IMR-90 (cell line): Measurements from ENCODE around the gene SEMA5A. TPM values are rescaled to one million over a fixed set of nuclear protein-coding genes. Genes with fewer than 3 reads are reported as not detected.

Experiments
- ATAC-seq: fragments of 200-7000 bp; cut with Tn5 transposase; 2 replicates; pipeline ENCODE4 v1.9.1; 2020; ENCODE audit warnings: low read depth, mild to moderate bottlenecking, moderate library complexity
- BruUV-seq: library from RNA; stranded (reverse); fragments of 400-500 nt; replicated peaks from 2 replicates; lab custom pipeline; 2021; lab: Mats Ljungman, UMichigan
- CTCF ChIA-PET: fragments of 300-600 bp; formaldehyde crosslinking; extraction: SDS; loops from one replicate; lab custom pipeline; 2021; ENCODE audit warnings: antibody characterized with exemption; lab: Yijun Ruan, JAX
- POLR2A ChIA-PET: fragments of 300-600 bp; sonication (Branson Sonifier 250); formaldehyde crosslinking; loops from one replicate; lab custom pipeline; 2022; ENCODE audit warnings: antibody characterized with exemption; ENCODE audit not compliant: unreplicated experiment; lab: Charles Lee
- DNase-seq: peaks from one replicate; pipeline ENCODE4 v3.0.0; 2013
- H2AFZ ChIP-seq: replicated peaks from 2 replicates; pipeline ENCODE3; 2013; ENCODE audit warnings: low read length, mild to moderate bottlenecking; ENCODE audit not compliant: poor library complexity
- H2AK5ac ChIP-seq: 2 replicates; pipeline ENCODE4 v1.6.1; 2013; ENCODE audit warnings: low read depth, low read length, inconsistent platforms
- H2AK9ac ChIP-seq: replicated peaks from 2 replicates; pipeline ENCODE3; 2013; ENCODE audit warnings: mild to moderate bottlenecking, low read depth, low read length, moderate library complexity; ENCODE audit not compliant: poor library complexity
- H2BK120ac ChIP-seq: 2 replicates; pipeline ENCODE4 v1.6.1; 2013; ENCODE audit warnings: low read depth, low read length, inconsistent platforms
- H2BK15ac ChIP-seq: 3 replicates; pipeline ENCODE4 v1.6.1; 2013; ENCODE audit warnings: low read depth, low read length, inconsistent platforms
- H2BK20ac ChIP-seq: 2 replicates; pipeline ENCODE4 v1.6.1; 2013; ENCODE audit warnings: low read depth, mild to moderate bottlenecking, inconsistent platforms, low read length, moderate library complexity
- H2BK5ac ChIP-seq: 2 replicates; pipeline ENCODE4 v1.6.1; 2013; ENCODE audit warnings: mild to moderate bottlenecking, low read depth, low read length, inconsistent platforms; ENCODE audit not compliant: poor library complexity, severe bottlenecking
- H3K14ac ChIP-seq: replicated peaks from 2 replicates; pipeline ENCODE4 v1.6.1; 2013; ENCODE audit warnings: low read depth, low read length, inconsistent platforms
- H3K18ac ChIP-seq: 2 replicates; pipeline ENCODE4 v1.6.1; 2013; ENCODE audit warnings: low read depth, low read length, control low read depth
- H3K23ac ChIP-seq: 2 replicates; pipeline ENCODE4 v1.6.1; 2013; ENCODE audit warnings: low read depth, low read length, inconsistent platforms
- H3K27ac ChIP-seq: 2 replicates; pipeline ENCODE4 v1.5.1; 2013; ENCODE audit warnings: mild to moderate bottlenecking, control low read depth, low read length; ENCODE audit not compliant: insufficient read depth
- H3K27me3 ChIP-seq: 2 replicates; pipeline ENCODE4 v1.6.1; 2013; ENCODE audit warnings: low read length; ENCODE audit not compliant: control insufficient read depth, insufficient read depth
- H3K36me3 ChIP-seq: 2 replicates; pipeline ENCODE4 v1.6.1; 2013; ENCODE audit warnings: low read length, mixed read lengths; ENCODE audit not compliant: control insufficient read depth, insufficient read depth
- H3K4ac ChIP-seq: 2 replicates; pipeline ENCODE4 v1.6.1; 2013; ENCODE audit warnings: low read depth, low read length, inconsistent platforms
- H3K4me1 ChIP-seq: 2 replicates; pipeline ENCODE4 v1.6.1; 2013; ENCODE audit warnings: low read length, mixed read lengths; ENCODE audit not compliant: control insufficient read depth, insufficient read depth
- H3K4me2 ChIP-seq: 2 replicates; pipeline ENCODE4 v1.6.1; 2013; ENCODE audit warnings: low read depth, mild to moderate bottlenecking, control low read depth, low read length, moderate library complexity
- H3K4me3 ChIP-seq: 2 replicates; pipeline ENCODE4 v1.5.1; 2013; ENCODE audit warnings: low read depth, mild to moderate bottlenecking, control low read depth, low read length, moderate library complexity; ENCODE audit not compliant: insufficient read depth
- H3K56ac ChIP-seq: 2 replicates; pipeline ENCODE4 v1.6.1; 2013; ENCODE audit warnings: low read length, inconsistent platforms; ENCODE audit not compliant: insufficient read depth; ENCODE audit errors: extremely low read depth
- H3K79me1 ChIP-seq, 2 experiments: 2 replicates each; pipeline ENCODE4 v1.6.1; 2013; ENCODE audit warnings: low read length in 2 of 2, inconsistent platforms in 1 of 2, low read depth in 1 of 2
- H3K9ac ChIP-seq: 2 replicates; pipeline ENCODE4 v1.6.1; 2013; ENCODE audit warnings: low read depth, low read length, control low read depth
- H3K9me1 ChIP-seq: 2 replicates; pipeline ENCODE4 v1.6.1; 2013; ENCODE audit warnings: low read length, inconsistent platforms; ENCODE audit not compliant: insufficient read depth
- H3K9me3 ChIP-seq: 2 replicates; pipeline ENCODE4 v1.6.1; 2013; ENCODE audit warnings: low read length; ENCODE audit not compliant: control insufficient read depth, insufficient read depth
- H4K20me1 ChIP-seq: 2 replicates; pipeline ENCODE4 v1.6.1; 2013; ENCODE audit warnings: low read length, inconsistent platforms; ENCODE audit not compliant: insufficient read depth
- H4K5ac ChIP-seq: 2 replicates; pipeline ENCODE4 v1.6.1; 2013; ENCODE audit warnings: mild to moderate bottlenecking, low read depth, low read length, control low read depth
- H4K8ac ChIP-seq, 2 experiments: 2 replicates each; pipeline ENCODE4 v1.6.1; 2013; ENCODE audit warnings: low read depth in 2 of 2, low read length in 2 of 2, control low read depth in 1 of 2, inconsistent platforms in 1 of 2
- H4K91ac ChIP-seq: 2 replicates; pipeline ENCODE4 v1.6.1; 2013; ENCODE audit warnings: low read depth, low read length, inconsistent platforms; ENCODE audit not compliant: insufficient read depth
- CEBPB ChIP-seq: IDR thresholded peaks from 2 replicates; pipeline ENCODE4 v1.6.1; 2012; ENCODE audit warnings: low read depth, low read length, improper control_type of control experiment
- CHD1 ChIP-seq: IDR thresholded peaks from 2 replicates; pipeline ENCODE4 v1.6.1; 2012; ENCODE audit warnings: low read depth, low read length, improper control_type of control experiment
- FOS ChIP-seq: fragments of 150-350 bp; IDR thresholded peaks from 2 replicates; pipeline ENCODE4 v1.6.1; 2016; ENCODE audit warnings: low read depth, low read length
- MAFK ChIP-seq: IDR thresholded peaks from 2 replicates; pipeline ENCODE4 v1.6.1; 2012; ENCODE audit warnings: low read depth, low read length, improper control_type of control experiment
- MAZ ChIP-seq: IDR thresholded peaks from 2 replicates; pipeline ENCODE4 v1.6.1; 2012; ENCODE audit warnings: low read depth, mild to moderate bottlenecking, low read length, improper control_type of control experiment, moderate library complexity, borderline replicate concordance
- MXI1 ChIP-seq: IDR thresholded peaks from 2 replicates; pipeline ENCODE4 v1.6.1; 2012; ENCODE audit warnings: low read depth, mild to moderate bottlenecking, low read length, moderate library complexity, borderline replicate concordance
- RAD21 ChIP-seq: IDR thresholded peaks from 2 replicates; pipeline ENCODE4 v1.6.1; 2012; ENCODE audit warnings: low read length, improper control_type of control experiment
- RCOR1 ChIP-seq: IDR thresholded peaks from 2 replicates; pipeline ENCODE4 v1.6.1; 2012; ENCODE audit warnings: mild to moderate bottlenecking, low read length, improper control_type of control experiment; ENCODE audit not compliant: insufficient replicate concordance
- USF2 ChIP-seq: fragments of 150-350 bp; IDR thresholded peaks from 2 replicates; pipeline ENCODE4 v1.6.1; 2017; ENCODE audit warnings: mild to moderate bottlenecking, antibody characterized with exemption, low read length, low read depth
- WGBS, 2 experiments: methylation state at CpG; one replicate each; pipeline versions ENCODE4 v1.1.5 to v1.1.7; 2013; ENCODE audit warnings: missing lambda C conversion rate in 2 of 2; ENCODE audit not compliant: insufficient read length in 1 of 2; ENCODE audit errors: extremely low coverage in 2 of 2; 5-methylcytosine and 5-hydroxymethylcytosine counted together
- dilution Hi-C: fragments of 300-500 bp; cut with HindIII; formaldehyde crosslinking; loops from one replicate; pipeline ENCODE4 v1.14.3; 2018; ENCODE audit warnings: low sequenced_read_pairs; ENCODE audit not compliant: unreplicated experiment
- in situ Hi-C: fragments of 300-500 bp; cut with MboI; formaldehyde crosslinking; loops from 3 replicates; pipeline ENCODE4 v1.14.3; 2019; ENCODE audit warnings: low sequenced_read_pairs, inconsistent platforms, mixed read lengths
- intact Hi-C: fragments of 100-400 bp; cut with micrococcal nuclease; formaldehyde crosslinking; loops from 2 replicates; pipeline ENCODE4 v1.10.0; 2022
- polyA plus RNA-seq, 3 experiments: library from polyadenylated mRNA; depleted of rRNA; stranded (reverse); fragments of >200 nt; gene quantifications; 2 replicates each; pipeline ENCODE4 v1.2.3, GENCODE V29; 2012; ENCODE audit warnings: low replicate concordance in 1 of 3
- total RNA-seq: library from RNA; depleted of rRNA; stranded (reverse); fragments of >200 nt; gene quantifications from 2 replicates; pipeline ENCODE4 v1.2.3, GENCODE V29; 2012

SEMA5A gene
- total and polyA plus RNA-seq, 2 of the 4 experiments (the other 2 are of a cell fraction), result 8.2 to 9.9 TPM

- DNase-seq, result no peak
- no CpG with 5 or more reads among the region's 2 CpGs for WGBS, 2 experiments
- Histone ChIP-seq H4K91ac (no peak overlapping the region), H3K56ac (no peak overlapping the region), H3K4me2 (no peak overlapping the region), H2BK120ac (no peak overlapping the region), H3K36me3 (no peaks in the 10 kb centered on the region), H2AK5ac (no peak overlapping the region), H3K23ac (no peak overlapping the region), H3K4me1 (no peaks in the 10 kb centered on the region), H3K27me3 (no peaks in the 10 kb centered on the region), H2BK20ac (no peak overlapping the region), H2BK5ac (no peak overlapping the region), H3K27ac (no peak overlapping the region), H2BK15ac (no peak overlapping the region), H3K9me1 (peaks cover 4% of the 10 kb centered on the region; the same call in 1 of the 2 replicates), H2AFZ (no peak overlapping the region), H3K4me3 (no peak overlapping the region), H4K5ac (no peak overlapping the region), H4K20me1 (no peaks in the 10 kb centered on the region; the same call in 1 of the 2 replicates), H3K9me3 (no peaks in the 10 kb centered on the region; the same call in 1 of the 2 replicates), H3K4ac (no peak overlapping the region), H3K9ac (no peak overlapping the region), H4K8ac (no peak overlapping the region), H3K79me1 (peaks cover 20 to 54% of the 10 kb centered on the region in 2 experiments), H2AK9ac (no peak overlapping the region), H3K18ac (no peak overlapping the region), H3K14ac (no peak overlapping the region)
- in situ Hi-C loops, result no loop called here
- TF ChIP-seq MXI1 (no peak), RCOR1 (no peak), RAD21 (no peak), FOS (no peak), MAZ (no peak), USF2 (no peak), CEBPB (no peak), CHD1 (no peak), MAFK (no peak)
- ChIA-PET CTCF (no interaction called here), POLR2A (no interaction called here)
- BruUV-seq, result no TSS peak
- ATAC-seq, result no peak
- dilution Hi-C loops, result no loop called here
- intact Hi-C loops, result no loop called here
Measured at GRCh38 chr5:9490494-9491097, 55.3 kb downstream of the SEMA5A start.
